Measurements from ENCODE around the gene TMEM42. TPM values are rescaled to one million over a fixed set of nuclear protein-coding genes. Genes with fewer than 3 reads are reported as not detected.

Gene TMEM42
- total RNA-seq, 4 donors from 2014 or later, result 10.1 to 18.3 (median 13.8) TPM

DNA sequence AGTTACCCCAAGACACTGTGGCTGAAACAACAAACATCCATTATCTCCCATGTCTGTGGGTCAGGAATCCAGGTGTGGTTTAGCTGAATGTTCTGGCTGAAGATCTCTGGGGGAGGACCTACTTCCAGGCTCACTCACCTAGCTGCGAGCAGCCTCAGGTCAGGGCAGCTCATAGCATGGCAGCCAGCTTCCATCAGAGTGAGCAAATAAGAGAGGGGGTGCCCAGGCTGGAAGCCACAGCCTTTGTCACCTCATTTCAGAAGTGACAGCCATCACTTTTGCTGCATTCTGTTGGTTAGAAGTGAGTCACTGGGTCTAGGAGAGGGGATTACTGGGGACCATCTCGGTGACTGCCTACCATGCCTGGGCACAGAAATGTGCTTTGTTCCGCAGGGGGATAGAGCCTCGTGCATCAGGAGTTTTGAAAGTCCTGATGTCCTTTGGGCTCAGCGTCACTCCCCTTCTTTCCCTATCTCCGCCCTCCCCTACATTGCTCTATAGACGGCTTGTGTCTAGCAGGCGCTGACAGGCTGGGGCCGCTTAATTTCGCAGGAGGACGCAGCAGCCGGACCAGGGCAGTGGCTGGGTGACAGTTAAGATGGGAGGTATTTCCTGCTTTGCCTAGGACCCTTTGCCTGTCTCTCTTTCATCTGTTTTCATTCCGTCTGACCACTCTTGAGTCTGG lies 38.1 kb downstream of the TMEM42 start:
- WGBS, 2 donors, result 49 to 58% methylated on average over 12 to 13 of the region's 13 CpGs
- DNase-seq (ENCODE audit: low spot score in 2 of 2), result no peak
- H3K4me3 ChIP-seq (ENCODE audit: low read depth, poor library complexity, severe bottlenecking), result no peak overlapping the region

DNA sequence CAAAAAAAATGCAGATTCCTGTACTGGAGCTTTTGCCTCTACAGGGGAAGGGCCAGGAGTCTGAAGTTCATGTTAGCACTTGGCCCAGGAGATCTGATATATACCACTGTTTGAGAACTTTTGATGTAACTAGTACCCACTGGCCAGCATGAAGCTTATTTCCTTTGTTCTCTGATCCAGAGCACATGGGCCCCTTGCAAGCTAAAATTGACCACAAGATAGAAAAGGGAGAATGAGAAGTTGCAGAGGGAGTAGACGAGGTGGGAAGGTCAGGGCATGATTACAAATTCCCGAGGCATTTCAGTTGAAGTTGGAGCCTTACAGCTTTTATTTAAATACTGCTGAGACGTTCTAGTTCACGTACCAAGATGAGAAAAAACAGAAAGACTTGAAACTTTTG lies 40.9 kb downstream of the TMEM42 start:
- H3K4me3 ChIP-seq (ENCODE audit: low read depth, poor library complexity, severe bottlenecking), result no peak overlapping the region
- no peak for TF ChIP-seq POLR2A (IDR thresholded peaks at IDR 0.05)
- TF ChIP-seq, protein P1, sequence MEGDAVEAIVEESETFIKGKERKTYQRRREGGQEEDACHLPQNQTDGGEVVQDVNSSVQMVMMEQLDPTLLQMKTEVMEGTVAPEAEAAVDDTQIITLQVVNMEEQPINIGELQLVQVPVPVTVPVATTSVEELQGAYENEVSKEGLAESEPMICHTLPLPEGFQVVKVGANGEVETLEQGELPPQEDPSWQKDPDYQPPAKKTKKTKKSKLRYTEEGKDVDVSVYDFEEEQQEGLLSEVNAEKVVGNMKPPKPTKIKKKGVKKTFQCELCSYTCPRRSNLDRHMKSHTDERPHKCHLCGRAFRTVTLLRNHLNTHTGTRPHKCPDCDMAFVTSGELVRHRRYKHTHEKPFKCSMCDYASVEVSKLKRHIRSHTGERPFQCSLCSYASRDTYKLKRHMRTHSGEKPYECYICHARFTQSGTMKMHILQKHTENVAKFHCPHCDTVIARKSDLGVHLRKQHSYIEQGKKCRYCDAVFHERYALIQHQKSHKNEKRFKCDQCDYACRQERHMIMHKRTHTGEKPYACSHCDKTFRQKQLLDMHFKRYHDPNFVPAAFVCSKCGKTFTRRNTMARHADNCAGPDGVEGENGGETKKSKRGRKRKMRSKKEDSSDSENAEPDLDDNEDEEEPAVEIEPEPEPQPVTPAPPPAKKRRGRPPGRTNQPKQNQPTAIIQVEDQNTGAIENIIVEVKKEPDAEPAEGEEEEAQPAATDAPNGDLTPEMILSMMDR (IDR thresholded peaks at IDR 0.05), result no peak
- intact Hi-C loops (cut with DNase I; ENCODE audit: low total_unique reads), result no loop called here
- 65 to 74% methylated on average over 4 of the region's 4 CpGs for whole genome bisulfite sequencing, 2 donors
- no peak for DNase-seq (ENCODE audit: low spot score in 2 of 2)

More for the DNA sequence above, 38.1 kb downstream of the TMEM42 start:
- intact Hi-C loops (cut with DNase I; ENCODE audit: low total_unique reads), result no loop called here
- TF ChIP-seq, protein P1 (IDR thresholded peaks at IDR 0.05), result no peak
- TF ChIP-seq POLR2A (IDR thresholded peaks at IDR 0.05), result no peak

DNA sequence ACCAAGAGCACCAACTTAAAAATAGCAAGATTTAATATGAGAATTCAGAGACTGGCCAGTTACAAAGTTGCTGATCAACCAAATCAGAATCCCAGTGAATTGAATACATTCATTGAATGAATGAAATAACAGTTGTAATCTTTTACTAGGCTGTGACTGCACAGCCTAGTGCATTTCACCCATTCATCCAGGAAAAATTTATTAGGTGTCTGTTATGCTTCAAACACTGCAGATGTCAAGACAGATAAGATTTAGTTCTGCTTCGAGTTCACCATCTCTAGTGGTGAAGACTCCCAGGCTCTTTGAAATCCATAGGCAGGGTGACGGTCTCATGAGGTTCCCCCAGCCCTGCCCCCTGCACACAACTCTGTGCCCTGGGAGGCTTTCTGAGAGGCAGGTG lies 41.6 kb downstream of the TMEM42 start:
- intact Hi-C loops (cut with DNase I; ENCODE audit: low total_unique reads), result no loop called here
- TF ChIP-seq, protein P1 (IDR thresholded peaks at IDR 0.05), result no peak
- TF ChIP-seq POLR2A (IDR thresholded peaks at IDR 0.05), result no peak
- WGBS, 2 donors, result 30 to 34% methylated on average over 2 of the region's 2 CpGs
- DNase-seq (ENCODE audit: low spot score in 2 of 2), result no peak
- H3K4me3 ChIP-seq (ENCODE audit: low read depth, poor library complexity, severe bottlenecking), result no peak overlapping the region

DNA sequence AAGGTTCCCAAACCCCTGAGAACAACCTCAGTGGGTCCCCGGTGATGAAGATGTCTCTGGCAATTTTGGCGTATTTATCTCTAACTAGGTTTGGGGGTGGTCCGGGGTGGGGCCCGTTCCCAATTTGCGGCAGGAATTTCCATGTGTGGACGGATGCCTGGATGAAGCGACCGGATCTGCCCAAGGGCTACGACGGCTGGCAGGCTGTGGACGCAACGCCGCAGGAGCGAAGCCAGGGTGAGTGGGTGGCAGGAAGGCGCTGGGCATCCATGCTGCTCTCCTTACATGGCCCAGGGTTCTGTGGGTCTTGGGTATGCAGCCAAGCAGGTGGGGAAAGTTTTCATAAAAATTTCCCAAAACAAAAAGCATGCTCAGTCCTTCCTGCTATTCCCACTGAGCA lies 42.0 kb downstream of the TMEM42 start:
- intact Hi-C loops (cut with DNase I; ENCODE audit: low total_unique reads), result no loop called here
- H3K4me3 ChIP-seq (ENCODE audit: low read depth, poor library complexity, severe bottlenecking), result no peak overlapping the region
- 85 to 87% methylated on average over 15 of the region's 15 CpGs for WGBS, 2 donors
- TF ChIP-seq, protein P1 (IDR thresholded peaks at IDR 0.05), result no peak
- TF ChIP-seq POLR2A (IDR thresholded peaks at IDR 0.05), result no peak
- DNase-seq (ENCODE audit: low spot score in 2 of 2), result no peak

DNA sequence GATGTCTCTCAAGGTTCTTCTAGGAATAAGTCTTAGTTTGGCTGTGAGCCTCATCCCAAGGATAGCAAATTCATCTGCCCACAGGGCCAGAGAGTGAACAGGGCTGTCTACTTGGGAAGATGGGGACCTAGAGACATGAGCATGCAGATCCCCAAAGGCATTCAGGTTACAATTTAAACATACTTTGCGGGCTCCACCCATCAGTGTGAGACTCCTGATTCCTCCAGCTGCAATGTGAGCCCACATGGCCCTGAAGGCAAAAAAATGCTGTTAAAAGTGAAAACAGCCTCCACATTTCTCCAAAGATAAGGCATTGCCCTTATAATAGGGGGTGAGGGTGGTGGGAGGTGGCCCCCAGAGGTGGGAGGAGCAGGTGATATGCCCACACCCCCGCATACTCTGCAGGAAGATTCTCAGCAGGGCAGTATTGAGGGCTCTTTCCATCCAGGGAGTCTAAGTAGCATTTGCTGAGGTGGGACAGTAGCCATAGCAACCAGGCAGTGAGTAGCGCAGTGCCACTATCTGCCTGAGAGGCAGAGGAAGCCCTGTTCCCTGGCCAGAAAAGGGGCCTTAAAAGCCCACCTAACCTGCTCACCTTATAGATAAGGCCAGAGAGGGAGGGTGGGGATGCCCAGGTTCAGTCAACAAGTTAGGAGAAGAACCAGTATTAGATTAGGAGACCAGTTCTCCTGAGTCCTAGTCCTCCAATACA lies 43.9 kb downstream of the TMEM42 start:
- no peak overlapping the region for H3K4me3 ChIP-seq (ENCODE audit: low read depth, poor library complexity, severe bottlenecking)
- no peak for TF ChIP-seq POLR2A (IDR thresholded peaks at IDR 0.05)
- TF ChIP-seq, protein P1 (IDR thresholded peaks at IDR 0.05), result no peak
- intact Hi-C loops (cut with DNase I; ENCODE audit: low total_unique reads), result no loop called here
- 61 to 71% methylated on average over 3 of the region's 3 CpGs for WGBS, 2 donors
- no peak for DNase-seq (ENCODE audit: low spot score in 2 of 2)

All from lower leg skin (tissue), 4 donors.